GM12801 (cell line): Measurements from ENCODE around the gene CACHD1.

ENCODE experiments used
- TF ChIP-seq, protein P1 (sequence below): IDR thresholded peaks from one replicate; pipeline ENCODE4 v1.5.1; 2011; ENCODE audit warnings: control low read depth; ENCODE audit not compliant: insufficient read length; ENCODE audit errors: extremely low read depth

Gene CACHD1

DNA sequence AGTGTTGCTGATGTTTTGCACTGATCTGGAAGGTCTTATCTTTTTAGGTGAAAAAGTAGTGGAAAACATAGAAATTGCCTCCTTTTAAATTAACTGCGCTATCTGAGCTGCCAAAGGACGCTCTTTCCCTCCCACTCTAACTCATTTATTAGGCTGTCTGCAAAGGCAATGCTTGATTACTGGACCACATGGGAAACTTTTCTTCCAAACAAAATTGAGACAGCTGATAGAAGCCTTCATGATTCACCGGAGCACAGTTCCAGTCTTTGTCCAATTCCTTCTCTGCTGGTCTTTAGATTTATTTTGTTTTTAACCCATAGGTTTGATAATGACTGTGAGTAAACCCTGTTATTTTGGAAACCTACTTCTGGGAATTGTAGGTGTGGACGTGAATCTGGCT is 181.9 kb downstream of the CACHD1 start:
- TF ChIP-seq, protein P1, sequence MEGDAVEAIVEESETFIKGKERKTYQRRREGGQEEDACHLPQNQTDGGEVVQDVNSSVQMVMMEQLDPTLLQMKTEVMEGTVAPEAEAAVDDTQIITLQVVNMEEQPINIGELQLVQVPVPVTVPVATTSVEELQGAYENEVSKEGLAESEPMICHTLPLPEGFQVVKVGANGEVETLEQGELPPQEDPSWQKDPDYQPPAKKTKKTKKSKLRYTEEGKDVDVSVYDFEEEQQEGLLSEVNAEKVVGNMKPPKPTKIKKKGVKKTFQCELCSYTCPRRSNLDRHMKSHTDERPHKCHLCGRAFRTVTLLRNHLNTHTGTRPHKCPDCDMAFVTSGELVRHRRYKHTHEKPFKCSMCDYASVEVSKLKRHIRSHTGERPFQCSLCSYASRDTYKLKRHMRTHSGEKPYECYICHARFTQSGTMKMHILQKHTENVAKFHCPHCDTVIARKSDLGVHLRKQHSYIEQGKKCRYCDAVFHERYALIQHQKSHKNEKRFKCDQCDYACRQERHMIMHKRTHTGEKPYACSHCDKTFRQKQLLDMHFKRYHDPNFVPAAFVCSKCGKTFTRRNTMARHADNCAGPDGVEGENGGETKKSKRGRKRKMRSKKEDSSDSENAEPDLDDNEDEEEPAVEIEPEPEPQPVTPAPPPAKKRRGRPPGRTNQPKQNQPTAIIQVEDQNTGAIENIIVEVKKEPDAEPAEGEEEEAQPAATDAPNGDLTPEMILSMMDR: no peak

DNA sequence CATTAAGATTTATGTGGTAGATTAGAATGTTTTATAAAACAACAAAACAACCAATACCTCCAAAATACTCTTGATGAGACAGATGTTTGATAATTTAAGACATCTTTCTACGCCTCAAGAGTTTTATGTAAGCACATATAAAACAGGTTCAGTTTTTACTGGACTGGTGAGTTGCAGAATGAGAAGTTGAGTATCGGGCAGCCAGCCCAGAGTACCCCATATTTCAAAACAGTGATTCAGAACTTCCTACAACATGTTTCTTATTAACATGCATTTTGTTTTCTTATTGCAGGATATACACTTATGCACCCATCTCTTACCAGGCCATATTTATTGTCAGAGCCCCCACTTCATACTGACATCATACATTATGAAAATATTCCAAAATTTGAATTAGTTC is 183.5 kb downstream of the CACHD1 start:
- TF ChIP-seq, protein P1: no peak

DNA sequence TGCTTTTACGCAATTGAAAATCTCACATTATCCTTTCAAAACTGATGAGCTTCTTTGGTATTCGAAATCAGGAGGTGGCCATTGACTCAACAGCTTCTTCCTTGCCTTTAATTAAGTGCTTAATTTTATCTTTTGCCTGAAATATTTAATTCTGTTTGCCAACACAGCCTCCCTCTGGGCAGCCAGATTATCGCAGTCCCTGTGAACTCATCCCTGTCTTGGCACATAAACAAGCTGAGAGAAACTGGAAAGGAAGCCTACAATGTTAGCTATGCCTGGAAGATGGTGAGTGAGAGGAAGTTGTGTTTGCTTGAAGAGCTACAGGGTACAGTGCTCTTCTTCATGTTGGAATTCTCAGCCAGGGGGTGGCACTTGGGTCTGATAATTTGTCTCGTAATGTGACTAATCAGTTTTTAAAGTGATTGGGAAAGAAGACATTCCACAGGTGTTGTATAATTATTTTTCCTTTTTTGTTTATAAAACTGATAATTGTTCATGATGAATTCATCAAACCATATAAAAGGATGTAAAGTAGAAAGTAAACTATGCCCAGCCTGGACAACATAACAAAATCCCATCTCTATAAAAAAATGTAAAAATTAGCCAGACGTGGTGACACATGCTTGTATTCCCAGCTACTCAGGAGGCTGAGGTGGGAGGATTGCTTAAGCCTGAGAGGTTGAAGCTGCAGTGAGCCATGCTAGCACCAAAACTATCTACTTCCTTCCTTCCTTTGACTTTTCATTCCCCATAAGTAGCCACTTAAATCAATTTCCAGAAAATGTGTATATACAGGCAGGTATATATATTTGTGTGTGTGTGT is 184.8 kb downstream of the CACHD1 start:
- TF ChIP-seq, protein P1: no peak

DNA sequence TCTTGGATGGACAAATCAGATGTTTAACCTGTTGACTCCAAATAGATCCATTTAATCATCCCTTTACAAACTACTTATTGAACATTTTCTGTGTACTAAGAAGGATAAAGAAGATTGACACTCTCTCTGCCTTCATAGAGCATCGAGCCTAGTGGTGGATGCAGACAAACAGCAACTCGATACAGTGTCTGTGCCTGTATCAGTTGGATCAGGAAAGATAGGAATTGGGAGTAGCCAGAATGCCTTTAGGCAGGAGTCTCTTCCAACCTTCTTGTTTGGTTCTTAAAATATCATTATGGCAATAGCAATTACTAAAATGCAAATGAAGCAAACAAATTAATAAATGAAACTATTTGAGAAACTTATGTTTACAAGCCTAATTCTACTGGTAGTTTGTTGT is 185.9 kb downstream of the CACHD1 start:
- TF ChIP-seq, protein P1: no peak

DNA sequence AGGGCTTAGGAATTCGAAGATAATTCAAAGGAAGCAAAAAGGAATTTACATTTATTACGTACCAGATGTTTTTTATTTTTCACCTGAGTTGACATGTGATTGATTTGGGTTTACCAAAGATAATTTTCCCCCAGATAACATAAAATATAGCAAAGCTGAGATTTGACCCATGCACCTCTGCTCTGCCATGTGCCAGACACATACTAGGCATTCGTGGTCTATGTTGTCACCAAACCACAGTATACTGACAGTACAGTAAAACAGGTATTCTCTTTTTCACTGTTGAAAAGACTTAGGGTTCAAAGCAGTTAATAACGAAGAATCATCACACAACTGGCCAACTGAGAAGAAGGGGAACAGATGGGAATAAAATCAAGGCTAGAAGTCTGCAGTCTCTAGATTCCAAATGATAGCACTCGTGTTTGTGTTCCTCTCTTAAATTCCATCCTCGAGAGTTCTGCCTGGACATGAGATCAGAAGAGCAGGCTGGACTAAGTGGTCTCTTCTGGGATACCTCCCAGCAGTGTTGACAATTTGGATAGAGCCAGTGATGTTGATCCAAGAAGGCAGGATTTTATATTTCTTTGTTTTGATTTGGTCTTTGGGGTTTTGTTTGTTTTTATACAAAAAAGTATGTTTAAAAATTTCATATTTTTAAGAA is 189.7 kb downstream of the CACHD1 start:
- TF ChIP-seq, protein P1: no peak

DNA sequence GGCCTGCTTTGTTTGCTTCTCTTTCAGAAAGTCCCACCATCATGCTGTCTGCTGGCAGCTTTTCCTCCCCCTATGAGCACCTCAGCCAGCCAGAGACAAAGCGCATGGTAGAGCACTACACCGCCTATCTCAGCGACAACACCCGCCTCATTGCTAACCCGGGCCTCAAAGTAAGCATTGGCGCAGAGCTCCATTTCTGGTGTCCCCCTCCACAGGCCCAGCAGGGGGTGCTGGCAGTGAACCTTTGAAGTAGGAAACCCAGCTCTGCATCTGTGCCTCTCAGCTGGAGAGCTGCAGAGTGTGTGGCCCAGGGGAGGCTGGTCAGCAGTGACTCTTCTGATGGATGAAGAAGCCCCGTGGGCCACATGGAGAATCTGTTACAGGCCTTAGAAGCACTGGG is 193.7 kb downstream of the CACHD1 start:
- TF ChIP-seq, protein P1: no peak

DNA sequence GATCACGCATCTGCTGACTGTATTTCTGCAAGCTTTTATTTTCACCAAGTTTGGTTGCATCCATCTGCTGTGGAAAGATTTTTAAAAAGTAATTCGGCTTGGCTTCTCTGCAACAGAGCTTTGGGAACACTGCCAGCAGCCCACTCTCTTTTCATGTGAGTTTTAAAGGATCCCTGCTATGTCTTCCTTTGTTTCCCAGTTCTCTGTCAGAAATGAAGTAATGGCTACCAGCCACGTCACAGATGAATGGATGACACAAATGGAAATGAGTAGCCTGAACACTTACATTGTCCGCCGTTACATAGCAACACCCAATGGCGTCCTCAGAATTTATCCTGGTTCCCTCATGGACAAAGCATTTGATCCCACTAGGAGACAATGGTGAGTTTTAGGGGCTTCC is 194.4 kb downstream of the CACHD1 start:
- TF ChIP-seq, protein P1: no peak
